SU-DHL-6 (cell line): ENCODE results near the gene TNNI3K.

Experiments
- H2AFZ ChIP-seq: fragments of 200-600 bp; sonication (generic); 2 replicates; pipeline ENCODE4 v1.6.1; 2014; ENCODE audit warnings: low read depth, mild to moderate bottlenecking, moderate library complexity, mixed read lengths, antibody characterized with exemption, low read length; ENCODE audit not compliant: severe bottlenecking
- H3F3A ChIP-seq: fragments of 200-600 bp; shearing (Covaris generic); 2 replicates; pipeline ENCODE4 v1.6.0; 2016; ENCODE audit warnings: antibody characterized with exemption, mild to moderate bottlenecking; ENCODE audit not compliant: insufficient read depth
- H3K27ac ChIP-seq: fragments of 200-600 bp; sonication (generic); 2 replicates; pipeline ENCODE4 v1.5.1; 2016; ENCODE audit warnings: low read depth, mild to moderate bottlenecking, low read length, moderate library complexity, mixed read lengths
- H3K27me3 ChIP-seq: fragments of 200-600 bp; sonication (generic), shearing (Covaris generic); 2 replicates; pipeline ENCODE4 v1.6.0; 2014; ENCODE audit warnings: mild to moderate bottlenecking, low read length
- H3K36me3 ChIP-seq: fragments of 200-600 bp; sonication (generic); 2 replicates; pipeline ENCODE4 v1.6.1; 2014; ENCODE audit warnings: mild to moderate bottlenecking, low read length, mixed read lengths
- H3K4me2 ChIP-seq: fragments of 300-600, 200-600 bp; shearing (Covaris generic), sonication (generic); 2 replicates; pipeline ENCODE4 v1.6.0; 2014; ENCODE audit warnings: low read length, low read depth, mild to moderate bottlenecking; ENCODE audit not compliant: poor library complexity, severe bottlenecking
- H3K4me3 ChIP-seq: fragments of 200-600 bp; sonication (generic); 2 replicates; pipeline ENCODE4 v1.5.1; 2014; ENCODE audit warnings: antibody characterized with exemption, low read length, mild to moderate bottlenecking, mixed read lengths; ENCODE audit not compliant: insufficient read depth, poor library complexity, severe bottlenecking
- H3K79me2 ChIP-seq: fragments of 200-600 bp; sonication (generic); 2 replicates; pipeline ENCODE4 v1.6.1; 2014; ENCODE audit warnings: mild to moderate bottlenecking, low read length, moderate library complexity; ENCODE audit not compliant: insufficient read depth
- H3K9ac ChIP-seq: fragments of 200-600 bp; sonication (generic); 2 replicates; pipeline ENCODE4 v1.7.0; 2014; ENCODE audit warnings: mild to moderate bottlenecking, low read length
- H3K9me2 ChIP-seq: fragments of 200-600 bp; sonication (generic); replicated peaks from 2 replicates; pipeline ENCODE4 v1.6.1; 2014; ENCODE audit warnings: low read length; ENCODE audit not compliant: insufficient read depth
- H3K9me3 ChIP-seq: fragments of 200-600 bp; sonication (generic); 2 replicates; pipeline ENCODE4 v1.6.1; 2014; ENCODE audit warnings: low read length, mixed read lengths; ENCODE audit not compliant: insufficient read depth
- H4K20me1 ChIP-seq: fragments of 200-600 bp; sonication (generic); 2 replicates; pipeline ENCODE4 v1.6.1; 2014; ENCODE audit warnings: low read depth, mild to moderate bottlenecking, antibody characterized with exemption, low read length, moderate library complexity, mixed read lengths
- CTCF ChIP-seq: fragments of 200-600 bp; sonication (generic); IDR thresholded peaks from one replicate; pipeline ENCODE4 v1.5.1; 2017; ENCODE audit warnings: antibody characterized with exemption, mild to moderate bottlenecking, low read length, moderate library complexity; ENCODE audit not compliant: insufficient read depth, poor library complexity, severe bottlenecking
- EZH2phosphoT487 ChIP-seq: fragments of 200-600 bp; sonication (generic), shearing (Covaris generic); conservative IDR thresholded peaks from 2 replicates; pipeline ENCODE4 v1.6.1; 2018; ENCODE audit warnings: mild to moderate bottlenecking, antibody characterized with exemption, low read length, moderate library complexity, mixed read lengths

Gene TNNI3K

DNA sequence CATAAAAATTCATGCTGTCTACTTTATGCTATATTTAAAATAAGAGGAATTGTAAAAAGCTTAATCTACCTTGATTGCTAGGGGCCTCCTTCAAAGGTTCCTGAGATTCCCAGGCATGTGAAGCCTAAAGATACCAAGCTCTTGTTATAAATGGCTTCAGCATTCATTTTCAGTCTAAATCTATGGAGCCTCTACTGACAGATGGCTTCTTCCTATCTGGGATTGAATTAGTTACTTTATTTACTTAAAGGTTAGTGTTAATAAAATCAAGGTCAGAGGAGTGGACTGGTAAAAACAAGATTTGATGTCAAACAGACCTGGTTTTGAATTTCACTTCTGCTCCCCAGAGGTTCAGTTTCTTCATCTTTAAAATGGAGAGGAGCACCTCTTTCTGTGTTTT is 93.7 kb downstream of the TNNI3K start:
- no peaks in the 10 kb centered on the region for H3K36me3 ChIP-seq
- H3F3A ChIP-seq, result no peaks in the 10 kb centered on the region
- H3K4me3 ChIP-seq, result no peak overlapping the region
- no peaks in the 10 kb centered on the region for H3K9me2 ChIP-seq
- H3K27ac ChIP-seq, result no peak overlapping the region
- TF ChIP-seq EZH2phosphoT487 (no peak), CTCF (no peak)
- no peak overlapping the region for H3K4me2 ChIP-seq
- H4K20me1 ChIP-seq, result no peaks in the 10 kb centered on the region
- H3K9ac ChIP-seq, result no peak overlapping the region
- no peak overlapping the region for H2AFZ ChIP-seq
- no peaks in the 10 kb centered on the region for H3K79me2 ChIP-seq
- H3K27me3 ChIP-seq, result no peaks in the 10 kb centered on the region
- no peaks in the 10 kb centered on the region for H3K9me3 ChIP-seq

DNA sequence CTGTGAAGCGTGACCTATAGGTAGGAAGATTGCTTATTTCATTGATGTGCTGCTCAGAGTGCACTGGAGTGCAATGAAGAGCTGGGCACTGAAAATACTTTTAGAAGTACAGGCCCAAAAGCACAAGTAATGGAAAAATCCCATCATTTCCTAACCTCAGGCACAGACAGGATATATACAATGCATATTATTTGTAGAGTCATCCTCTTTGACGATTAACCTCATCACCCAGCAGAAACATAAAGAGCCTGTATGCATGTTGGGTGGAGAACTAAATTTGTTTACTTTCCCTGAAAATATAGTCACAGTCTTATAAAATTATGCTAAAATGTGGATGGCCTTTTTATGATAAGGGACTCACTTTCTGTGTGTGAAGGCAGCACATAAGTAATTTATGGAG is 98.1 kb downstream of the TNNI3K start:
- Histone ChIP-seq H3K9ac (no peak overlapping the region), H3K27me3 (no peaks in the 10 kb centered on the region), H3K36me3 (no peaks in the 10 kb centered on the region), H3K4me2 (no peak overlapping the region), H3K4me3 (no peak overlapping the region), H3F3A (no peaks in the 10 kb centered on the region), H3K79me2 (no peaks in the 10 kb centered on the region), H3K9me3 (no peaks in the 10 kb centered on the region), H4K20me1 (no peaks in the 10 kb centered on the region), H3K9me2 (no peaks in the 10 kb centered on the region), H2AFZ (no peak overlapping the region), H3K27ac (no peak overlapping the region)
- TF ChIP-seq CTCF (no peak), EZH2phosphoT487 (no peak)

DNA sequence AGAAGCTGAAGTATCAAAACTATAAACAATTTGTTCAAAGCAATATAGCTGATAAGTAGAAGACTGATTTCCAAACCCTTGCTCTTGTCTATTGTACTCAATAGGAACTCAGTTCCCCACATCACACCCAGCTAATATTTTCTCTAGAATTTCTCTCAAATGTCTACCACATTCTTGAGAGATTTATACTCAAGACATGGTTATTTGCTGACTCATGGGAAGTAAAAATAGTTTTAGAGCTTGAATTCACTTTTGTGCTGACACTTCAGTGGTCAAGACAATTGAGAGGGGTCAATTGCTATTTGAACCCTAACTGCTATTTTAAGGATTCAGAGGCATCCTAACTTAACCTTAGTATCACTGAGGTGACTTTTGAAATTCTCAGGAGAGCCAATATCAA is 99.0 kb downstream of the TNNI3K start:
- H3K27me3 ChIP-seq, result no peaks in the 10 kb centered on the region
- no peak overlapping the region for H2AFZ ChIP-seq
- no peaks in the 10 kb centered on the region for H3F3A ChIP-seq
- no peaks in the 10 kb centered on the region for H3K9me3 ChIP-seq
- no peak overlapping the region for H3K4me2 ChIP-seq
- TF ChIP-seq CTCF, result no peak
- no peak for TF ChIP-seq EZH2phosphoT487
- no peaks in the 10 kb centered on the region for H3K36me3 ChIP-seq
- no peaks in the 10 kb centered on the region for H3K9me2 ChIP-seq
- no peak overlapping the region for H3K4me3 ChIP-seq
- H3K79me2 ChIP-seq, result no peaks in the 10 kb centered on the region
- no peak overlapping the region for H3K27ac ChIP-seq
- H4K20me1 ChIP-seq, result no peaks in the 10 kb centered on the region
- H3K9ac ChIP-seq, result no peak overlapping the region

- Histone ChIP-seq H3K4me2 (no peak overlapping the region), H3F3A (no peaks in the 10 kb centered on the region), H3K4me3 (no peak overlapping the region), H3K9me2 (no peaks in the 10 kb centered on the region), H3K9ac (no peak overlapping the region), H3K79me2 (no peaks in the 10 kb centered on the region), H4K20me1 (no peaks in the 10 kb centered on the region), H2AFZ (no peak overlapping the region), H3K36me3 (no peaks in the 10 kb centered on the region), H3K27me3 (no peaks in the 10 kb centered on the region), H3K27ac (no peak overlapping the region), H3K9me3 (no peaks in the 10 kb centered on the region)
- TF ChIP-seq EZH2phosphoT487 (no peak), CTCF (no peak)
Measured at GRCh38 chr1:74340656-74341055, 105.5 kb downstream of the TNNI3K start.
